ENCODE data around the gene EFCAB3. TPM values are rescaled to one million over a fixed set of nuclear protein-coding genes. Genes with fewer than 3 reads are reported as not detected.

The EFCAB3 gene
- not detected in 5 replicates for total RNA-seq (2022; extraction: Qiagen RNA extraction; ENCODE audit: low read depth)

GRCh38 chr17:62380253-62380652 lies at the start of gene EFCAB3:
EFCAB3 (plus strand) TSS chr17:62380553; CDS start chr17:62382980, 2,427 bp downstream.

DNA sequence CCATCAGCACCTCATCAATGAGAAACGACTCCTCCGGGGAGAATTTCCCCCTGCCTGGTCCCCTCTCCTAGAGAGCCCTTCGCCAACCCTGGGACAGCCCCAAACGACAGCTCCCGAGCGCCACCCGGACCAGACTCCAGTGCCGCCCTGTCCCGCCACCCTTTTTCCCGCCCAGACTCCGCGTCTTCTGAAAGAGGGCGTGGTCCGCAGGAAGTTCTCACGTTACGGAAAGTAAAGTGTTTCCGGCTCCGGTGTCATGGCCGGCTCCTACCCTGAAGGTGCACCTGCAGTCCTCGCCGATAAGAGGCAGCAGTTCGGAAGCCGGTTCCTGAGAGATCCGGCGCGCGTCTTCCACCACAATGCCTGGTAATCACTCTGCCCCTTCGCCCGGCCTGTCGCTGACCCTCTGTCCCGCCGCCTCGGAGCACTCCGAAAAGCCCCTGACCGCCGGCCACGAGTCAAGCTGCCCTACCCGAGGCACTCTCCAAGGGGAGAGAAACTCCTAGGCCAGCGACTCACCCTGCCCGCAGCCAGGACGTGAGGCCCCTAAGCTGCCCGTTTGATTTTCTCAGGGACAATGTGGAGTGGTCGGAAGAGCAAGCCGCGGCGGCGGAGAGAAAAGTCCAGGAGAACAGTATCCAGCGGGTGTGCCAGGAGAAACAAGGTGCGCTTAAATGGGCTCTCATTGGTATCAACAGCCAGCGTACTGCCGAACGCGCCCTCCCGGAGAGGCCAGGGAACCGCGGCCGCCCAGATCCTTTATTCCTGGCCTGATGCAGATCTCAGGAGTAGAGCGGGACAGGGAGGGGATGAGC lies 43.5 kb downstream of the EFCAB3 start, which contains the start of gene METTL2A:
Gene METTL2A, plus strand, starts transcription at position 251 of the 815 bp plus-strand sequence. Its CDS starts 6 bp downstream, at position 257.

Other genes with a start within 250 kb of the EFCAB3 start
- gene METTL2A, start 43.3 kb downstream of the EFCAB3 start, total RNA-seq (2022; extraction: Qiagen RNA extraction; ENCODE audit: low read depth) = 25.1 to 34.3 TPM (median 32.0 TPM) in 5 replicates
- 27.8 to 36.5 TPM (median 31.7 TPM) in 5 replicates for gene TLK2, start 98.3 kb downstream of the EFCAB3 start, total RNA-seq (2022; extraction: Qiagen RNA extraction; ENCODE audit: low read depth)
- 38.2 to 64.6 TPM (median 52.8 TPM) in 5 replicates for gene MRC2, start 247.1 kb downstream of the EFCAB3 start, total RNA-seq (2022; extraction: Qiagen RNA extraction; ENCODE audit: low read depth)